HepG2 (cell line): ENCODE results near the gene UPK1A. TPM values are rescaled to one million over a fixed set of nuclear protein-coding genes. Genes with fewer than 3 reads are reported as not detected.

Experiments
- BCL3 ChIP-seq: sonication (generic); formaldehyde crosslinking; IDR thresholded peaks from 2 replicates; pipeline ENCODE4 v1.5.1; 2020; ENCODE audit warnings: mild to moderate bottlenecking, missing genetic modification reagents, moderate library complexity
- CBFB ChIP-seq: sonication (generic); formaldehyde crosslinking; IDR thresholded peaks from 2 replicates; pipeline ENCODE4 v1.4.0; 2020; ENCODE audit warnings: missing genetic modification reagents
- CSRNP1 ChIP-seq: sonication (generic); formaldehyde crosslinking; IDR thresholded peaks from 2 replicates; pipeline ENCODE4 v1.8.1; 2023; ENCODE audit warnings: mild to moderate bottlenecking, missing genetic modification reagents
- HNRNPH1 ChIP-seq: fragments of 200-400 bp; formaldehyde crosslinking; optimal IDR thresholded peaks from 2 replicates; pipeline ENCODE3; 2017; ENCODE audit warnings: mild to moderate bottlenecking, low read depth, low read length
- NFYB ChIP-seq: sonication (generic); formaldehyde crosslinking; IDR thresholded peaks from 2 replicates; pipeline ENCODE4 v1.4.0; 2020; ENCODE audit warnings: missing genetic modification reagents
- SNAPC5 ChIP-seq: sonication (generic); formaldehyde crosslinking; IDR thresholded peaks from 2 replicates; pipeline ENCODE4 v1.8.1; 2023; ENCODE audit warnings: mild to moderate bottlenecking, missing genetic modification reagents, borderline replicate concordance
- THAP11 ChIP-seq: IDR thresholded peaks from 2 replicates; pipeline ENCODE4 v1.6.1; 2016; ENCODE audit warnings: missing biosample characterization, missing genetic modification reagents
- THAP8 ChIP-seq: sonication (generic); formaldehyde crosslinking; IDR thresholded peaks from 2 replicates; pipeline ENCODE4 v1.5.1; 2020; ENCODE audit warnings: missing genetic modification reagents, mild to moderate bottlenecking, borderline replicate concordance
- XRCC5 ChIP-seq: fragments of 200-400 bp; formaldehyde crosslinking; optimal IDR thresholded peaks from 2 replicates; pipeline ENCODE3; 2017; ENCODE audit warnings: mild to moderate bottlenecking, low read length
- ZBTB4 ChIP-seq: sonication (generic); formaldehyde crosslinking; IDR thresholded peaks from 2 replicates; pipeline ENCODE4 v1.4.0; 2020; ENCODE audit warnings: missing genetic modification reagents, mild to moderate bottlenecking, borderline replicate concordance
- ZFP37 ChIP-seq: sonication (generic); formaldehyde crosslinking; IDR thresholded peaks from 2 replicates; pipeline ENCODE4 v1.4.0; 2020; ENCODE audit warnings: missing genetic modification reagents, borderline replicate concordance
- ZNF253 ChIP-seq: sonication (generic); formaldehyde crosslinking; IDR thresholded peaks from 2 replicates; pipeline ENCODE4 v1.8.0; 2022; ENCODE audit warnings: mild to moderate bottlenecking, missing genetic modification reagents, borderline replicate concordance
- ZNF256 ChIP-seq: sonication (generic); formaldehyde crosslinking; conservative IDR thresholded peaks from 2 replicates; pipeline ENCODE4 v1.4.0; 2020; ENCODE audit warnings: missing genetic modification reagents
- ZNF530 ChIP-seq: sonication (generic); formaldehyde crosslinking; IDR thresholded peaks from 2 replicates; pipeline ENCODE4 v1.5.0; 2020; ENCODE audit warnings: low read depth, mild to moderate bottlenecking, missing genetic modification reagents
- ZNF570 ChIP-seq: sonication (generic); formaldehyde crosslinking; IDR thresholded peaks from 2 replicates; pipeline ENCODE4 v1.4.0; 2020; ENCODE audit warnings: mild to moderate bottlenecking, missing genetic modification reagents, borderline replicate concordance
- ZNF776 ChIP-seq: sonication (generic); formaldehyde crosslinking; IDR thresholded peaks from 2 replicates; pipeline ENCODE4 v1.4.0; 2020; ENCODE audit warnings: mild to moderate bottlenecking, missing genetic modification reagents
- polyA plus RNA-seq, 8 experiments: library from polyadenylated mRNA; depleted of rRNA in 3 of 8; stranded (reverse) in 7 of 8; unstranded in 1 of 8; fragments of >200 nt; fragmentation: Illumina TruSeq in 4 of 8; extraction: Trizol in 4 of 8; gene quantifications; 2 replicates each; pipeline versions ENCODE4 v1.2.1 to v1.2.3, GENCODE V29; 2011 to 2016; ENCODE audit warnings: low read depth in 4 of 8, missing spikeins in 1 of 8, mixed read lengths in 1 of 8; ENCODE audit not compliant: insufficient read depth in 1 of 8
- total RNA-seq, 5 experiments: library from RNA; depleted of rRNA; stranded (reverse); fragments of >200 nt; fragmentation: Illumina TruSeq; extraction: Trizol; gene quantifications; 2 replicates each; pipeline ENCODE4 v1.2.3, GENCODE V29; 2016; ENCODE audit warnings: low read depth in 1 of 5
- TF ChIP-seq, protein P1 (sequence below): sonication (generic); formaldehyde crosslinking; IDR thresholded peaks from 2 replicates; pipeline ENCODE4 v1.4.0; 2020; ENCODE audit warnings: missing genetic modification reagents, borderline replicate concordance

Gene UPK1A
- total and polyA plus RNA-seq, 2 of the 13 experiments (the other 11 are each of a cell fraction or from before 2014, with no cell fraction given): 2.9 TPM; not detected in 1

- TF ChIP-seq THAP11 (CRISPR knock-in tag) (peak; percentile 9; the same call in 1 of the 2 replicates), BCL3 (CRISPR knock-in tag) (no peak), CBFB (CRISPR knock-in tag) (no peak; the same call in none of the 2 replicates), ZNF570 (CRISPR knock-in tag) (no peak), ZBTB4 (CRISPR knock-in tag) (peak; percentile 66; the same call in 1 of the 2 replicates), NFYB (CRISPR knock-in tag) (0 out of 2 replicates have a peak, but pooled peaks have one; percentile 4), SNAPC5 (CRISPR knock-in tag) (no peak), ZNF776 (CRISPR knock-in tag) (no peak; the same call in none of the 2 replicates), CSRNP1 (CRISPR knock-in tag) (peak; percentile 58; the same call in 1 of the 2 replicates), ZNF256 (CRISPR knock-in tag) (no peak), ZNF253 (CRISPR knock-in tag) (no peak), XRCC5 (no peak), ZNF530 (no peak), THAP8 (0 out of 2 replicates have a peak, but pooled peaks have one; percentile 67), ZFP37 (CRISPR knock-in tag) (no peak), HNRNPH1 (no peak)
- TF ChIP-seq, protein P1, sequence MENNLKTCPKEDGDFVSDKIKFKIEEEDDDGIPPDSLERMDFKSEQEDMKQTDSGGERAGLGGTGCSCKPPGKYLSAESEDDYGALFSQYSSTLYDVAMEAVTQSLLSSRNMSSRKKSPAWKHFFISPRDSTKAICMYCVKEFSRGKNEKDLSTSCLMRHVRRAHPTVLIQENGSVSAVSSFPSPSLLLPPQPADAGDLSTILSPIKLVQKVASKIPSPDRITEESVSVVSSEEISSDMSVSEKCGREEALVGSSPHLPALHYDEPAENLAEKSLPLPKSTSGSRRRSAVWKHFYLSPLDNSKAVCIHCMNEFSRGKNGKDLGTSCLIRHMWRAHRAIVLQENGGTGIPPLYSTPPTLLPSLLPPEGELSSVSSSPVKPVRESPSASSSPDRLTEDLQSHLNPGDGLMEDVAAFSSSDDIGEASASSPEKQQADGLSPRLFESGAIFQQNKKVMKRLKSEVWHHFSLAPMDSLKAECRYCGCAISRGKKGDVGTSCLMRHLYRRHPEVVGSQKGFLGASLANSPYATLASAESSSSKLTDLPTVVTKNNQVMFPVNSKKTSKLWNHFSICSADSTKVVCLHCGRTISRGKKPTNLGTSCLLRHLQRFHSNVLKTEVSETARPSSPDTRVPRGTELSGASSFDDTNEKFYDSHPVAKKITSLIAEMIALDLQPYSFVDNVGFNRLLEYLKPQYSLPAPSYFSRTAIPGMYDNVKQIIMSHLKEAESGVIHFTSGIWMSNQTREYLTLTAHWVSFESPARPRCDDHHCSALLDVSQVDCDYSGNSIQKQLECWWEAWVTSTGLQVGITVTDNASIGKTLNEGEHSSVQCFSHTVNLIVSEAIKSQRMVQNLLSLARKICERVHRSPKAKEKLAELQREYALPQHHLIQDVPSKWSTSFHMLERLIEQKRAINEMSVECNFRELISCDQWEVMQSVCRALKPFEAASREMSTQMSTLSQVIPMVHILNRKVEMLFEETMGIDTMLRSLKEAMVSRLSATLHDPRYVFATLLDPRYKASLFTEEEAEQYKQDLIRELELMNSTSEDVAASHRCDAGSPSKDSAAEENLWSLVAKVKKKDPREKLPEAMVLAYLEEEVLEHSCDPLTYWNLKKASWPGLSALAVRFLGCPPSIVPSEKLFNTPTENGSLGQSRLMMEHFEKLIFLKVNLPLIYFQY (CRISPR knock-in tag): no peak; the same call in 1 of the 2 replicates
These were observed 49.9 kb downstream of the UPK1A start (continued) for GRCh38 chr19:35715981-35716800.
